ENCODE measurements around the gene PUM1.

PUM1 gene

DNA sequence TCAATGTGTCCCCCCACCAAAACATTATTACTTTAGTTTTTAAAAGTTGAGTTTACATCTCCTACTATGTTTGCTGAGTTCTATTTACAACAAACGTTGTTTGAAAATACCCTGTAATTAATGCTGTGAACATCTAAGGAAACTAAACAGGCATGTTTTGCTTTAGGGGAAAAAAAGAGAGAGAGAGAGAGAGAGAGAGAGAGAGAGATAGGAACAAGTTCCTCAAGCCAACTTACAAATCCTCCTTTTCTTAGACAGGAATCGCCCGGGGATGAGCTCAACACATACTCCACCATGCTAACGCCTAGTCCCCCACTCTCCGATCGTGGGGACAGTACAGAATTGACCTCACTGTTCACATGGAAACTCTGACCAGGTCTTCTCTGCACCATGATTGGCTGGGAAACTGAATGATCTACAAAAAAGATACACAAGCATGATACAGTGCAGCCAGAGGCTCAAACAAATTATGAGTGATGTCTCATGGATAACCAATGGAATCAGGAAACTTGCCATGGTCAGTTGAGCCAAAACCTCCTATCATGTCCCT is 59.8 kb downstream of the PUM1 start:
- TF ChIP-seq, protein P1, sequence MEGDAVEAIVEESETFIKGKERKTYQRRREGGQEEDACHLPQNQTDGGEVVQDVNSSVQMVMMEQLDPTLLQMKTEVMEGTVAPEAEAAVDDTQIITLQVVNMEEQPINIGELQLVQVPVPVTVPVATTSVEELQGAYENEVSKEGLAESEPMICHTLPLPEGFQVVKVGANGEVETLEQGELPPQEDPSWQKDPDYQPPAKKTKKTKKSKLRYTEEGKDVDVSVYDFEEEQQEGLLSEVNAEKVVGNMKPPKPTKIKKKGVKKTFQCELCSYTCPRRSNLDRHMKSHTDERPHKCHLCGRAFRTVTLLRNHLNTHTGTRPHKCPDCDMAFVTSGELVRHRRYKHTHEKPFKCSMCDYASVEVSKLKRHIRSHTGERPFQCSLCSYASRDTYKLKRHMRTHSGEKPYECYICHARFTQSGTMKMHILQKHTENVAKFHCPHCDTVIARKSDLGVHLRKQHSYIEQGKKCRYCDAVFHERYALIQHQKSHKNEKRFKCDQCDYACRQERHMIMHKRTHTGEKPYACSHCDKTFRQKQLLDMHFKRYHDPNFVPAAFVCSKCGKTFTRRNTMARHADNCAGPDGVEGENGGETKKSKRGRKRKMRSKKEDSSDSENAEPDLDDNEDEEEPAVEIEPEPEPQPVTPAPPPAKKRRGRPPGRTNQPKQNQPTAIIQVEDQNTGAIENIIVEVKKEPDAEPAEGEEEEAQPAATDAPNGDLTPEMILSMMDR (IDR thresholded peaks at IDR 0.05; ENCODE audit: borderline replicate concordance, insufficient read depth, low read depth, low read length): no peak
- no peak overlapping the region for H3K4me3 ChIP-seq (ENCODE audit: low read depth, low read length)

DNA sequence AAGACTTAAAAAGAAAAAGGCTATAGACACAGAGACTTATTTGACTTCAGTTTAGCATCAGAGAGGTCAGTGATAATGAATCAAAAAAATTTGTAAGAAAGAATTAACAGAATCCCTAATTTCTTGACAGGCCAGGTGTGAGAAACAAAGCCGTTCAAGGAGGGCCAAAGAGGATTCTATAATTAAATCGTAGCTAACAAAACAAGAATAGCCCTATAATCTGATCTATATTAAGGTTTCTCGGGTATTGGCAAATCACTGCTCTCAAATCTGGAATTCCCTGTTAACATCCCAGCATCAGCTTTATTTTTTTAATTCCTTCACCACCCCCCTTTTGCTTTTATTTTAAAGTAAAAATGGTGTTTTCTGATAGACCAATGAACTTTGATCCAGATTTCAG is 60.3 kb downstream of the PUM1 start:
- TF ChIP-seq, protein P1 (IDR thresholded peaks at IDR 0.05; ENCODE audit: borderline replicate concordance, insufficient read depth, low read depth, low read length): no peak
- H3K4me3 ChIP-seq (ENCODE audit: low read depth, low read length): no peak overlapping the region

DNA sequence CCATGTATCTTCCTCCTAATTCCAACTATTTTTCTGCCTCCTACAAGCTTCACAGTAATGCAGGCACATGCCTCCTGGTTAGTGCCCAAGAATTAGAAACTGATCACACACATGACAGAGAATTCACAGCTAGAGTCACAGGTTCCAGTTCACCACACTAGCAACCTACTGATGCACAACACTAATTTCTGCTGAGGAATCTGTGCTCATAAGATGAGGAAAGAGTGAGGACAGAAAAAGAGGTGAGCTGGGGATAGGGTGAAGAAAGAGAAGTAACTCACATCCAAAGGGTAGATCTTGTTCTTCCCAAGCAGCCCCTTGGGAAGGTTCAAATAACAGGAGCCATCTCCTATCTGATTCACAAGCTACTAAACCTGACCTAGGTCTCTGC is 61.3 kb downstream of the PUM1 start:
- TF ChIP-seq, protein P1 (IDR thresholded peaks at IDR 0.05; ENCODE audit: borderline replicate concordance, insufficient read depth, low read depth, low read length): no peak

DNA sequence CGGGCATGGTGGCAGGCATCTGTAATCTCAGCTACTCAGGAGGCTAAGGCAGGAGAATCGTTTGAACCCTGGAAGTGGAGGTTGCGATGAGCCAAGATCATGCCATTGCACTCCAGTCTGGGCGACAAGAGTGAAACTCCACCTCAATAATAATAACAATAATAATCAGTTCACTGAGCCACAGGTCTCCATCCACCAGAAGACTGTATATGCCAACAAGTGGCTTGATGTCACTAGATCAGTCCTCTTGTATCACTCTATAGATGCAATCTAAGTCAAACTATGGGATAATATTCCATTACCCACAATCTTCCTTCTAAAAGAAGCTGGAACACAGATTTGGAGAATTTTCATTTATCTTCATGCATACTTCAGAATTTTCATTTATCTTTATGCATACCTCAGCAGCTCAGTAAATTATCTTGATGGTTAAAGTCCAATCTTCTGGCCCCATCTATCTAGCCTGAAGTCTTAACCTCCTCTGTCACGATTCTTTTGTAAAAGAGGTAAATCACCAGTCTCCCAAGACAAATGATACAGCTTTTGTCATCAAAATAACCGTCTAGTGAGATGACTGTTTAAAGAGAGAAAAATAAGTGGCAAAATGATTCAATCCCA is 61.8 kb downstream of the PUM1 start:
- TF ChIP-seq, protein P1 (IDR thresholded peaks at IDR 0.05; ENCODE audit: borderline replicate concordance, insufficient read depth, low read depth, low read length): no peak
- H3K4me3 ChIP-seq (ENCODE audit: low read depth, low read length): no peak overlapping the region

More for the DNA sequence above, 61.3 kb downstream of the PUM1 start:
- H3K4me3 ChIP-seq (ENCODE audit: low read depth, low read length): no peak overlapping the region

DNA sequence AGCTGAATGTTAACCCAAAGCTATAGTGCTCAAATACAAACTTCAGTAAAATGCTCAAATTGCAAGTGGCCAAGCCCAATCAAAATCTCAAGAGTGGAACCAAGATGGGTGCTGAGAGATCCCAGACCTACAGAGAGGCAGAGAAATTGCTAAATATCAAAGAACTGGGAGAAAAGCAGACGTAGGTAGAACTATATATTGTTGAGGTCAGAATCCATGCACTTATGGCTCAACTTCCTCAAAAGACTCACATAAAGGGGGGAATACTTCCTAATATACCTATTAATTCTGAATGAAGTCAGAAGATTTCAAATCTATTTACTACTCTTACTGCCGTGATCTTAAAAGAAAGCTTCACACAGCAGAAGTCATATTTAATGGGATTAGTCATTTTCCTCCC is 65.2 kb downstream of the PUM1 start:
- TF ChIP-seq, protein P1 (IDR thresholded peaks at IDR 0.05; ENCODE audit: borderline replicate concordance, insufficient read depth, low read depth, low read length): no peak
- no peak overlapping the region for H3K4me3 ChIP-seq (ENCODE audit: low read depth, low read length)

DNA sequence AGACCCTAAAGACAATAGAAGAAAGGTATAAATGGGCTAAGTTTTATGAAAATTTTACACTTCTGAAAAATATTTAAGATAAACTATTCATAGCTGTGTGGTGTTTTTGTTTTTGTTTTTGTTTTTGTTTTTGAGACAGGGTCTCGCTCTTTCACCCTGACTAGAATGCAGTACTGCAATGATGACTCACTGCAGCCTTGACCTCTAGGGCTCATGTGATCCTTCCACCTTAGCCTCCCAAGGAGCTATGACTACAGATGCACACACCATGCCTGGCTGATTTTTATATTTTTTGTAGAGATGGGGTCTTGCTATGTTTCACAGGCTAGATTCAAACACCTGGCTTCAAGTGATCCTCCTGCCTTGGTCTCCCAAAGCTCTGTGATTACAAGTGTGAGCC is 66.6 kb downstream of the PUM1 start:
- TF ChIP-seq, protein P1 (IDR thresholded peaks at IDR 0.05; ENCODE audit: borderline replicate concordance, insufficient read depth, low read depth, low read length): no peak
- no peak overlapping the region for H3K4me3 ChIP-seq (ENCODE audit: low read depth, low read length)

DNA sequence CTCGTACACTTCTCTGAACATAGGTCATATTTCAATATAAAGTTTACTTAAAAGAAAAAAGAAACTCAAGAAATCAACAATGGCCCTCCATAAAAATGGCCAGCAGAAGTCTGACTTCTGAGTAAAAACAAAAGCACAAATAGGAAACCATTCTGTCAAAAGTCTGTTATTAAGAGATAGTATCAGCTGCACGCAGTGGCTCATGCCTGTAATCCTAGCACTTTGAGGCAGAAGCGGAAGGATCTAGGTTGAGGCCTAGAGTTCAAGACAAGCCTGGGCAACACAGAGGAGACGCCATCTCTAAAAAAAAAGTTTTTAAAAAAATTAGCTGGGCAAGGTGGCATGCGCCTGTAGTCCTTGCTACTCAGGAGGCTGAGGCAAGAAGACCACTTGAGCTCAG is 67.3 kb downstream of the PUM1 start:
- no peak overlapping the region for H3K4me3 ChIP-seq (ENCODE audit: low read depth, low read length)
- TF ChIP-seq, protein P1 (IDR thresholded peaks at IDR 0.05; ENCODE audit: borderline replicate concordance, insufficient read depth, low read depth, low read length): no peak

Data from GM12875 (cell line).